ENCODE results near the gene NCKAP5. TPM values are rescaled to one million over a fixed set of nuclear protein-coding genes. Genes with fewer than 3 reads are reported as not detected.
A peak's percentile ranks its signal among the peaks of the same experiment; 100 is the strongest.

The NCKAP5 gene
- total RNA-seq, 1 experiment from 2014 or later: not detected

- DNase-seq (ENCODE audit: unreplicated experiment): no peak
- no peaks in the 10 kb centered on the region for H3K27me3 Mint-ChIP-seq (ENCODE audit: insufficient read depth, unreplicated experiment)
- CTCF ChIA-PET: no interaction called here
Measured at GRCh38 chr2:132875193-132875592, 693.1 kb downstream of the NCKAP5 start.

GRCh38 chr2:132873738-132874137, 694.5 kb downstream of the NCKAP5 start:
- H3K9me3 Mint-ChIP-seq (ENCODE audit: unreplicated experiment): peaks cover 42% of the 10 kb centered on the region
- CTCF ChIA-PET: interaction anchor here (0.6 kb wide), 1 partner anchor 902 kb away, joined by 3 read pairs; no protein-coding TSS in a partner anchor
- H3K36me3 Mint-ChIP-seq (ENCODE audit: insufficient read depth, unreplicated experiment): no peaks in the 10 kb centered on the region
- no peak overlapping the region for H3K4me3 Mint-ChIP-seq (ENCODE audit: unreplicated experiment)
- no TSS peak for BruUV-seq (replicated peaks)
- H3K27ac Mint-ChIP-seq (ENCODE audit: low read depth, unreplicated experiment): no peak overlapping the region
- intact Hi-C loops (cut with micrococcal nuclease): no loop called here
- TF ChIP-seq CTCF (IDR thresholded peaks at IDR 0.05; ENCODE audit: unreplicated experiment): no peak
- DNase-seq (ENCODE audit: unreplicated experiment): peak; percentile 6
- no peaks in the 10 kb centered on the region for H3K4me1 Mint-ChIP-seq (ENCODE audit: insufficient read depth, unreplicated experiment)
- POLR2A ChIA-PET: no interaction called here
- no peaks in the 10 kb centered on the region for H3K27me3 Mint-ChIP-seq (ENCODE audit: insufficient read depth, unreplicated experiment)

More at GRCh38 chr2:132875193-132875592, 693.1 kb downstream of the NCKAP5 start:
- peaks cover 34% of the 10 kb centered on the region for H3K9me3 Mint-ChIP-seq (ENCODE audit: unreplicated experiment)
- no peaks in the 10 kb centered on the region for H3K4me1 Mint-ChIP-seq (ENCODE audit: insufficient read depth, unreplicated experiment)
- POLR2A ChIA-PET: interaction anchor here (0.7 kb wide), 1 partner anchor 1981 kb away, joined by 3 read pairs; no protein-coding TSS in a partner anchor
- no peak for TF ChIP-seq CTCF (IDR thresholded peaks at IDR 0.05; ENCODE audit: unreplicated experiment)
- intact Hi-C loops (cut with micrococcal nuclease): no loop called here
- no peaks in the 10 kb centered on the region for H3K36me3 Mint-ChIP-seq (ENCODE audit: insufficient read depth, unreplicated experiment)
- H3K27ac Mint-ChIP-seq (ENCODE audit: low read depth, unreplicated experiment): no peak overlapping the region
- BruUV-seq (replicated peaks): no TSS peak
- no peak overlapping the region for H3K4me3 Mint-ChIP-seq (ENCODE audit: unreplicated experiment)

- ChIA-PET POLR2A (no interaction called here), CTCF (interaction anchor here (0.6 kb wide), 1 partner anchor 129 kb away, joined by 5 read pairs; no protein-coding TSS in a partner anchor)
- Mint-ChIP-seq H3K4me1 (ENCODE audit: insufficient read depth, unreplicated experiment) (no peaks in the 10 kb centered on the region), H3K36me3 (ENCODE audit: insufficient read depth, unreplicated experiment) (no peaks in the 10 kb centered on the region), H3K4me3 (ENCODE audit: unreplicated experiment) (no peak overlapping the region), H3K27ac (ENCODE audit: low read depth, unreplicated experiment) (no peak overlapping the region), H3K27me3 (ENCODE audit: insufficient read depth, unreplicated experiment) (no peaks in the 10 kb centered on the region), H3K9me3 (ENCODE audit: unreplicated experiment) (peaks cover 26% of the 10 kb centered on the region)
- DNase-seq (ENCODE audit: unreplicated experiment): no peak
- no peak for TF ChIP-seq CTCF (IDR thresholded peaks at IDR 0.05; ENCODE audit: unreplicated experiment)
- intact Hi-C loops (cut with micrococcal nuclease): no loop called here
- no TSS peak for BruUV-seq (replicated peaks)
Measured at GRCh38 chr2:132871831-132872230, 696.4 kb downstream of the NCKAP5 start.

GRCh38 chr2:132863961-132864360, 704.3 kb downstream of the NCKAP5 start:
- Mint-ChIP-seq H3K27ac (ENCODE audit: low read depth, unreplicated experiment) (no peak overlapping the region), H3K27me3 (ENCODE audit: insufficient read depth, unreplicated experiment) (no peaks in the 10 kb centered on the region), H3K4me3 (ENCODE audit: unreplicated experiment) (no peak overlapping the region), H3K4me1 (ENCODE audit: insufficient read depth, unreplicated experiment) (no peaks in the 10 kb centered on the region), H3K9me3 (ENCODE audit: unreplicated experiment) (peaks cover 28% of the 10 kb centered on the region), H3K36me3 (ENCODE audit: insufficient read depth, unreplicated experiment) (no peaks in the 10 kb centered on the region)
- POLR2A ChIA-PET: no interaction called here
- CTCF ChIA-PET: interaction anchor here (0.7 kb wide), 1 partner anchor 13 kb away, joined by 4 read pairs; no protein-coding TSS in a partner anchor
- intact Hi-C loops (cut with micrococcal nuclease): no loop called here
- TF ChIP-seq CTCF (IDR thresholded peaks at IDR 0.05; ENCODE audit: unreplicated experiment): no peak
- no TSS peak for BruUV-seq (replicated peaks)
- no peak for DNase-seq (ENCODE audit: unreplicated experiment)

Measured in MCF 10A (cell line).